ENCODE measurements around the gene TRIM65. TPM values are rescaled to one million over a fixed set of nuclear protein-coding genes. Genes with fewer than 3 reads are reported as not detected.

TRIM65 gene
- total and polyA plus RNA-seq, 2 of the 4 experiments (the other 2 are of a cell fraction), result 7.9 to 10.6 TPM

- TF ChIP-seq MXI1 (IDR thresholded peaks at IDR 0.05; ENCODE audit: borderline replicate concordance, low read depth, low read length), result 0 out of 2 replicates have a peak, but pooled peaks have one; percentile 61
Measured at GRCh38 chr17:75855310-75856061, 41.3 kb downstream of the TRIM65 start, which contains the start of gene WBP2 (continued).

DNA sequence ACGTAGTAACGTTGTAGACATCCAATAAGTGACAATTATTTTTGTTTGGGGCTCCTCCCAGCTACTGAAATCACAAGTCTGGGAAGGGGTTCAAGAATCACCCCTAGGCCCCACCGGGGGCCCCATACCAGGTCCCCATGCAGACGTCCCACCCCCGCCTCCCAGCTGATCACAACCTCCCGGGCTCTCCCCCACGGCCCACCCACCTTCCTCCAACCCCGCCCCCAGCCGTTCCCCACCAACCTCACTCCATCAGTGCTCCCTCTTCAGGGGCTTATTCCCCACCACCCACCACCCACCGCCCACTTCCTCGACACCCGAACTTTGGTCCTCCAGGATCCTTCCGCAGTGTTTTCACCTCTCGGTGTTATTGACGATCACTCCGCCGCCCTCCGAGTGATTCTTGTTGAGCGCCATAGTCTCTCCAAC lies 41.9 kb downstream of the TRIM65 start:
- Histone ChIP-seq H3K36me3 (ENCODE audit: control insufficient read depth, insufficient read depth, low read length) (peaks cover 13% of the 10 kb centered on the region), H3K9ac (ENCODE audit: low read depth, low read length) (peak overlapping the region; percentile 50), H3K79me1 (ENCODE audit: low read depth in 1 of 2, low read length in 2 of 2) (peaks cover 6 to 29% of the 10 kb centered on the region in 2 experiments; a peak in 3 of 4 replicates), H2AFZ (replicated peaks; ENCODE audit: low read length, poor library complexity) (peak overlapping the region; percentile 94), H4K91ac (ENCODE audit: insufficient read depth, low read depth, low read length) (peak overlapping the region; percentile 46; the same call in 1 of the 2 replicates), H3K56ac (ENCODE audit: extremely low read depth, insufficient read depth, low read length) (no peak overlapping the region; the same call in 1 of the 2 replicates), H2AK5ac (ENCODE audit: low read depth, low read length) (0 out of 2 replicates have a peak overlapping the region, but pooled peaks have one; percentile 16), H3K27me3 (ENCODE audit: control insufficient read depth, insufficient read depth, low read length) (no peaks in the 10 kb centered on the region), H3K18ac (ENCODE audit: low read depth, low read length) (no peak overlapping the region), H3K4me2 (ENCODE audit: low read depth, low read length) (peak overlapping the region; percentile 86), H3K9me3 (ENCODE audit: control insufficient read depth, insufficient read depth, low read length) (no peaks in the 10 kb centered on the region), H2BK120ac (ENCODE audit: low read depth, low read length) (no peak overlapping the region), H3K4ac (ENCODE audit: low read depth, low read length) (peak overlapping the region; percentile 61), H3K4me1 (ENCODE audit: control insufficient read depth, insufficient read depth, low read length) (peaks cover 11% of the 10 kb centered on the region), H4K20me1 (ENCODE audit: insufficient read depth, low read length) (peaks cover 5% of the 10 kb centered on the region; the same call in 1 of the 2 replicates), H3K4me3 (ENCODE audit: insufficient read depth, low read depth, low read length) (peak overlapping the region; percentile 55), H2AK9ac (replicated peaks; ENCODE audit: low read depth, low read length, poor library complexity) (no peak overlapping the region), H2BK5ac (ENCODE audit: low read depth, low read length, poor library complexity, severe bottlenecking) (peak overlapping the region; percentile 48), H4K8ac (ENCODE audit: low read depth in 2 of 2, low read length in 2 of 2) (peak overlapping the region in 1 of 2 experiments; percentile 67; a peak in 1 of 4 replicates), H2BK15ac (ENCODE audit: low read depth, low read length) (no peak overlapping the region; the same call in 2 of the 3 replicates), H2BK20ac (ENCODE audit: low read depth, low read length) (no peak overlapping the region), H3K9me1 (ENCODE audit: insufficient read depth, low read length) (peaks cover 7% of the 10 kb centered on the region), H3K14ac (replicated peaks; ENCODE audit: low read depth, low read length) (peak overlapping the region; percentile 54), H4K5ac (ENCODE audit: low read depth, low read length) (no peak overlapping the region), H3K23ac (ENCODE audit: low read depth, low read length) (no peak overlapping the region), H3K27ac (ENCODE audit: insufficient read depth, low read length) (peak overlapping the region; percentile 58)
- DNase-seq, result no peak
- in situ Hi-C loops (cut with MboI; ENCODE audit: low sequenced_read_pairs) (no loop called here), dilution Hi-C loops (cut with HindIII; ENCODE audit: low sequenced_read_pairs, unreplicated experiment) (no loop called here), intact Hi-C loops (cut with micrococcal nuclease) (no loop called here)
- WGBS, 2 experiments (ENCODE audit: extremely low coverage in 2 of 2, insufficient read length in 1 of 2), result 1% methylated on average over 9 of the region's 19 CpGs; no CpG with 5 or more reads in 1 of the 2 experiments
- BruUV-seq (replicated peaks), result no TSS peak
- TF ChIP-seq RAD21 (IDR thresholded peaks at IDR 0.05; ENCODE audit: low read length), result no peak
- TF ChIP-seq POLR2A (IDR thresholded peaks at IDR 0.05; ENCODE audit: low read depth, low read length), result peak; percentile 58; the same call in 1 of the 2 replicates
- TF ChIP-seq, protein P1, sequence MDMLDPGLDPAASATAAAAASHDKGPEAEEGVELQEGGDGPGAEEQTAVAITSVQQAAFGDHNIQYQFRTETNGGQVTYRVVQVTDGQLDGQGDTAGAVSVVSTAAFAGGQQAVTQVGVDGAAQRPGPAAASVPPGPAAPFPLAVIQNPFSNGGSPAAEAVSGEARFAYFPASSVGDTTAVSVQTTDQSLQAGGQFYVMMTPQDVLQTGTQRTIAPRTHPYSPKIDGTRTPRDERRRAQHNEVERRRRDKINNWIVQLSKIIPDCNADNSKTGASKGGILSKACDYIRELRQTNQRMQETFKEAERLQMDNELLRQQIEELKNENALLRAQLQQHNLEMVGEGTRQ (IDR thresholded peaks at IDR 0.05; ENCODE audit: low read depth, low read length), result no peak
- no peak for TF ChIP-seq CHD1 (IDR thresholded peaks at IDR 0.05; ENCODE audit: low read depth, low read length)
- TF ChIP-seq, protein P2, sequence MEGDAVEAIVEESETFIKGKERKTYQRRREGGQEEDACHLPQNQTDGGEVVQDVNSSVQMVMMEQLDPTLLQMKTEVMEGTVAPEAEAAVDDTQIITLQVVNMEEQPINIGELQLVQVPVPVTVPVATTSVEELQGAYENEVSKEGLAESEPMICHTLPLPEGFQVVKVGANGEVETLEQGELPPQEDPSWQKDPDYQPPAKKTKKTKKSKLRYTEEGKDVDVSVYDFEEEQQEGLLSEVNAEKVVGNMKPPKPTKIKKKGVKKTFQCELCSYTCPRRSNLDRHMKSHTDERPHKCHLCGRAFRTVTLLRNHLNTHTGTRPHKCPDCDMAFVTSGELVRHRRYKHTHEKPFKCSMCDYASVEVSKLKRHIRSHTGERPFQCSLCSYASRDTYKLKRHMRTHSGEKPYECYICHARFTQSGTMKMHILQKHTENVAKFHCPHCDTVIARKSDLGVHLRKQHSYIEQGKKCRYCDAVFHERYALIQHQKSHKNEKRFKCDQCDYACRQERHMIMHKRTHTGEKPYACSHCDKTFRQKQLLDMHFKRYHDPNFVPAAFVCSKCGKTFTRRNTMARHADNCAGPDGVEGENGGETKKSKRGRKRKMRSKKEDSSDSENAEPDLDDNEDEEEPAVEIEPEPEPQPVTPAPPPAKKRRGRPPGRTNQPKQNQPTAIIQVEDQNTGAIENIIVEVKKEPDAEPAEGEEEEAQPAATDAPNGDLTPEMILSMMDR (conservative IDR thresholded peaks at IDR 0.05; ENCODE audit: low read depth, low read length), result no peak
- no peak for TF ChIP-seq MAZ (IDR thresholded peaks at IDR 0.05; ENCODE audit: borderline replicate concordance, low read depth, low read length)
- TF ChIP-seq RFX5 (IDR thresholded peaks at IDR 0.05; ENCODE audit: low read depth, low read length), result no peak
- no peak for TF ChIP-seq NFE2L2 (IDR thresholded peaks at IDR 0.05; ENCODE audit: low read depth, low read length)
- no peak for TF ChIP-seq FOS (IDR thresholded peaks at IDR 0.05; ENCODE audit: low read depth, low read length)
- 0 out of 2 replicates have a peak, but pooled peaks have one; percentile 6 for TF ChIP-seq MXI1 (IDR thresholded peaks at IDR 0.05; ENCODE audit: borderline replicate concordance, low read depth, low read length)
- CTCF ChIA-PET, result interaction anchor here (0.7 to 2.1 kb wide), 7 partner anchors 21 to 159 kb away, joined by 3 to 9 read pairs (median 3); partner anchors contain the start of gene TRIM65
- POLR2A ChIA-PET (ENCODE audit: unreplicated experiment), result interaction anchor here (0.5 to 1.5 kb wide), 8 partner anchors 10 to 333 kb away, joined by 3 to 12 read pairs (median 5); a partner anchor contains a TSS
- ATAC-seq (ENCODE audit: low read depth), result no peak; the same call in 1 of the 2 replicates

Measured in IMR-90 (cell line).